PC-9 (cell line): ENCODE measurements around the gene DVL2. TPM values are rescaled to one million over a fixed set of nuclear protein-coding genes. Genes with fewer than 3 reads are reported as not detected.

Source experiments
- BruUV-seq: library from RNA; stranded (reverse); fragments of 400-500 nt; replicated peaks from 2 replicates; lab custom pipeline; 2021; lab: Mats Ljungman, UMichigan
- CTCF ChIA-PET: fragments of 300-600 bp; sonication (Branson Sonifier 250); formaldehyde crosslinking; loops from one replicate; lab custom pipeline; 2022; ENCODE audit warnings: antibody characterized with exemption; lab: Charles Lee
- POLR2A ChIA-PET: fragments of 300-600 bp; sonication (Branson Sonifier 250); formaldehyde crosslinking; loops from one replicate; lab custom pipeline; 2022; ENCODE audit warnings: antibody characterized with exemption; ENCODE audit not compliant: unreplicated experiment; lab: Charles Lee
- DNase-seq, 2 experiments: peaks; one replicate each; pipeline versions ENCODE4 v3.0.0 to v3.0.0-alpha.2; 2015 to 2022; ENCODE audit warnings: mixed read lengths in 1 of 2
- H2AFZ ChIP-seq: fragments of 200-600 bp; sonication (generic); 2 replicates; pipeline ENCODE4 v1.8.1; 2017; ENCODE audit warnings: antibody characterized with exemption
- H3F3A ChIP-seq: fragments of 200-600 bp; sonication (generic); 2 replicates; pipeline ENCODE4 v1.8.1; 2017; ENCODE audit warnings: antibody characterized with exemption, mild to moderate bottlenecking, low read depth; ENCODE audit not compliant: insufficient read depth
- H3K27ac ChIP-seq: fragments of 200-600 bp; sonication (generic); 2 replicates; pipeline ENCODE4 v1.6.1; 2016; ENCODE audit warnings: mixed run types
- H3K27me3 ChIP-seq: fragments of 200-600 bp; sonication (generic); 2 replicates; pipeline ENCODE4 v1.6.1; 2016; ENCODE audit warnings: low read depth, mixed run types; ENCODE audit not compliant: insufficient read depth
- H3K36me3 ChIP-seq: fragments of 200-600 bp; sonication (generic); 2 replicates; pipeline ENCODE4 v1.6.1; 2016; ENCODE audit warnings: low read depth, mixed run types
- H3K4me1 ChIP-seq: fragments of 200-600 bp; sonication (generic); replicated peaks from 2 replicates; pipeline ENCODE4 v1.6.1; 2016; ENCODE audit warnings: mixed run types; ENCODE audit not compliant: insufficient read depth
- H3K4me2 ChIP-seq: fragments of 200-600 bp; sonication (generic); 2 replicates; pipeline ENCODE4 v1.6.1; 2017; ENCODE audit warnings: mixed run types
- H3K4me3 ChIP-seq: fragments of 200-600 bp; sonication (generic); 2 replicates; pipeline ENCODE4 v1.6.1; 2016; ENCODE audit warnings: mixed run types
- H3K79me2 ChIP-seq: fragments of 200-600 bp; sonication (generic); 2 replicates; pipeline ENCODE4 v1.6.1; 2017; ENCODE audit warnings: low read depth, mixed run types
- H3K9me2 ChIP-seq: fragments of 200-600 bp; sonication (generic); 2 replicates; pipeline ENCODE4 v1.8.1; 2017; ENCODE audit warnings: mild to moderate bottlenecking; ENCODE audit not compliant: insufficient read depth
- H3K9me3 ChIP-seq: fragments of 200-600 bp; sonication (generic); 2 replicates; pipeline ENCODE4 v1.8.1; 2016; ENCODE audit warnings: low read depth; ENCODE audit not compliant: insufficient read depth
- H4K20me1 ChIP-seq: fragments of 200-600 bp; sonication (generic); 2 replicates; pipeline ENCODE4 v1.8.1; 2017; ENCODE audit not compliant: insufficient read depth
- CTCF ChIP-seq: fragments of 200-600 bp; sonication (generic); conservative IDR thresholded peaks from 2 replicates; pipeline ENCODE4 v1.6.1; 2017; ENCODE audit warnings: mixed run types, antibody characterized with exemption, mild to moderate bottlenecking, moderate library complexity
- EZH2 ChIP-seq: fragments of 200-600 bp; sonication (generic); IDR thresholded peaks from 2 replicates; pipeline ENCODE4 v1.8.0; 2017; ENCODE audit warnings: antibody characterized with exemption, low read depth
- intact Hi-C: fragments of 100-400 bp; cut with micrococcal nuclease; formaldehyde crosslinking; loops from one replicate; pipeline ENCODE4 v1.10.0; 2022; ENCODE audit not compliant: unreplicated experiment
- total RNA-seq: library from RNA; stranded (reverse); gene quantifications from 2 replicates; pipeline ENCODE4 v1.2.3, GENCODE V29; 2021

DVL2 gene
- total RNA-seq, 1 experiment from 2014 or later, result 86.8 TPM

- H3F3A ChIP-seq, result peaks cover 28% of the 10 kb centered on the region; the same call in 1 of the 2 replicates
- intact Hi-C loops, result loop anchor here (5.0 kb wide), 1 partner anchor 42 kb away; no protein-coding TSS in a partner anchor
- ChIA-PET CTCF (interaction anchor here (0.6 to 1.0 kb wide), 2 partner anchors 8 to 63 kb away, joined by 4 to 6 read pairs; no protein-coding TSS in a partner anchor), POLR2A (no interaction called here)
- TF ChIP-seq EZH2, result no peak
- no peak for TF ChIP-seq CTCF
- no peak within 1 kb of the TSS for H3K27ac ChIP-seq
- H2AFZ ChIP-seq, result peak within 1 kb of the TSS; percentile 89
- no peaks in the 10 kb centered on the region for H3K36me3 ChIP-seq
- H3K4me1 ChIP-seq, result peaks cover 8% of the 10 kb centered on the region
- DNase-seq, result no peak
- H4K20me1 ChIP-seq, result no peaks in the 10 kb centered on the region
- no peaks in the 10 kb centered on the region for H3K79me2 ChIP-seq
- H3K9me3 ChIP-seq, result peaks cover 7% of the 10 kb centered on the region; the same call in 1 of the 2 replicates
- H3K4me3 ChIP-seq, result peak within 1 kb of the TSS; percentile 76
- no peaks in the 10 kb centered on the region for H3K9me2 ChIP-seq
- peak within 1 kb of the TSS; percentile 98 for H3K4me2 ChIP-seq
- no TSS peak for BruUV-seq
- H3K27me3 ChIP-seq, result no peaks in the 10 kb centered on the region
These were observed 54.7 kb downstream of the DVL2 start, which contains the start of gene ASGR1 for GRCh38 chr17:7179317-7180254. ASGR1 (minus strand) TSS chr17:7179370; CDS start chr17:7178563, 807 bp downstream.

- Histone ChIP-seq H3K9me2 (no peaks in the 10 kb centered on the region), H3K4me2 (no peak overlapping the region), H3K4me3 (no peak overlapping the region), H3K27me3 (no peaks in the 10 kb centered on the region), H2AFZ (no peak overlapping the region), H3K79me2 (no peaks in the 10 kb centered on the region), H3K36me3 (no peaks in the 10 kb centered on the region), H3K4me1 (peaks cover 7% of the 10 kb centered on the region), H3K9me3 (peaks cover 7% of the 10 kb centered on the region; the same call in 1 of the 2 replicates), H3F3A (peaks cover 29% of the 10 kb centered on the region; the same call in 1 of the 2 replicates), H3K27ac (no peak overlapping the region), H4K20me1 (no peaks in the 10 kb centered on the region)
- BruUV-seq, result no TSS peak
- CTCF ChIA-PET, result interaction anchor here (1.0 kb wide), 1 partner anchor 64 kb away, joined by 4 read pairs; no protein-coding TSS in a partner anchor
- intact Hi-C loops, result loop anchor here (5.0 kb wide), 1 partner anchor 42 kb away; no protein-coding TSS in a partner anchor
- no peak for DNase-seq
- TF ChIP-seq EZH2 (no peak), CTCF (no peak)
- POLR2A ChIA-PET, result interaction anchor here (0.7 kb wide), 1 partner anchor 42 kb away, joined by 3 read pairs; no protein-coding TSS in a partner anchor
These were observed 55.4 kb downstream of the DVL2 start for GRCh38 chr17:7178973-7179316.

- Histone ChIP-seq H3K4me1 (peaks cover 4% of the 10 kb centered on the region), H3K4me3 (peak overlapping the region; percentile 76), H3K36me3 (no peaks in the 10 kb centered on the region), H3F3A (peaks cover 29% of the 10 kb centered on the region; the same call in 1 of the 2 replicates), H2AFZ (peak overlapping the region; percentile 89), H4K20me1 (no peaks in the 10 kb centered on the region), H3K4me2 (peak overlapping the region; percentile 98), H3K9me2 (no peaks in the 10 kb centered on the region), H3K9me3 (peaks cover 7% of the 10 kb centered on the region; the same call in 1 of the 2 replicates), H3K27ac (no peak overlapping the region), H3K27me3 (no peaks in the 10 kb centered on the region), H3K79me2 (no peaks in the 10 kb centered on the region)
- no TSS peak for BruUV-seq
- TF ChIP-seq CTCF (no peak), EZH2 (no peak)
- peak; percentile 41 to 44 for DNase-seq
- intact Hi-C loops, result loop anchor here (1.0 to 5.0 kb wide), 3 partner anchors 41 to 132 kb away; no protein-coding TSS in a partner anchor
- POLR2A ChIA-PET, result interaction anchor here (0.6 kb wide), 1 partner anchor 1692 kb away, joined by 3 read pairs; the partner anchor contains the start of genes DERL2 and MIS12
- CTCF ChIA-PET, result interaction anchor here (0.6 to 1.2 kb wide), 9 partner anchors 21 to 1710 kb away, joined by 3 to 7 read pairs (median 4); no protein-coding TSS in a partner anchor
These were observed 56.3 kb downstream of the DVL2 start for GRCh38 chr17:7177954-7178477.
